ENCODE results near the gene PXK. TPM values are rescaled to one million over a fixed set of nuclear protein-coding genes. Genes with fewer than 3 reads are reported as not detected.

The PXK gene
- total RNA-seq, 3 donors from 2014 or later (not counting 1 experiment from before 2014, with no cell fraction given) = 42.1 to 53.8 (median 48.9) TPM

DNA sequence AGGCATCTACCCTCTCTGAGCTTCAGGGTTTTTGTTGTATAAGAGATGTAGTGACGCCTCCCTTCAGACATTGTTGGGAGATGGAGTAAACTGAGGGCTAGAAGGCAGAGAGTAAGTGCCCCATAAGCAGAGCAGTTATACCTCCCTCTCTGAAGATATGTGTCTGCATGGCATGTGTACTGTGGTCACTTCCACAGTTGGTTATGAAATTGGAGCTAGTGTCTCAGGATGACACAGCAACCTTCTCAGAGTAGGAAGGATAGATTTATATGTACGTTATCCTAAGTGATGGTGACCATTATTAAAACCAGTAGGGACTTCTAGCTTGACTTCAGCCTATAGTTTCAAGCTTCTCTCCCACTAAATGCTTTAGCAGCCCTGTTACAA lies 17.9 kb downstream of the PXK start:
- Mint-ChIP-seq H3K9me3 (no peaks in the 10 kb centered on the region), H3K36me3 (no peaks in the 10 kb centered on the region), H3K4me3 (peak overlapping the region; percentile 80), H3K27ac (peak overlapping the region; percentile 86 to 88), H3K27me3 (ENCODE audit: low read depth in 2 of 2) (no peaks in the 10 kb centered on the region), H3K4me1 (peaks cover 68 to 71% of the 10 kb centered on the region in 2 donors)
- TF ChIP-seq, protein P1, sequence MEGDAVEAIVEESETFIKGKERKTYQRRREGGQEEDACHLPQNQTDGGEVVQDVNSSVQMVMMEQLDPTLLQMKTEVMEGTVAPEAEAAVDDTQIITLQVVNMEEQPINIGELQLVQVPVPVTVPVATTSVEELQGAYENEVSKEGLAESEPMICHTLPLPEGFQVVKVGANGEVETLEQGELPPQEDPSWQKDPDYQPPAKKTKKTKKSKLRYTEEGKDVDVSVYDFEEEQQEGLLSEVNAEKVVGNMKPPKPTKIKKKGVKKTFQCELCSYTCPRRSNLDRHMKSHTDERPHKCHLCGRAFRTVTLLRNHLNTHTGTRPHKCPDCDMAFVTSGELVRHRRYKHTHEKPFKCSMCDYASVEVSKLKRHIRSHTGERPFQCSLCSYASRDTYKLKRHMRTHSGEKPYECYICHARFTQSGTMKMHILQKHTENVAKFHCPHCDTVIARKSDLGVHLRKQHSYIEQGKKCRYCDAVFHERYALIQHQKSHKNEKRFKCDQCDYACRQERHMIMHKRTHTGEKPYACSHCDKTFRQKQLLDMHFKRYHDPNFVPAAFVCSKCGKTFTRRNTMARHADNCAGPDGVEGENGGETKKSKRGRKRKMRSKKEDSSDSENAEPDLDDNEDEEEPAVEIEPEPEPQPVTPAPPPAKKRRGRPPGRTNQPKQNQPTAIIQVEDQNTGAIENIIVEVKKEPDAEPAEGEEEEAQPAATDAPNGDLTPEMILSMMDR (IDR thresholded peaks at IDR 0.05) = no peak
- ATAC-seq (peak in 1 of 3 donors; percentile 48), DNase-seq (no peak)
- no peaks in the 10 kb centered on the region for H3K9me3 ChIP-seq (ENCODE audit: control insufficient read depth, insufficient read depth, low read length)
- peaks cover 53% of the 10 kb centered on the region for H3K4me1 ChIP-seq (ENCODE audit: control insufficient read depth, insufficient read depth, low read length)
- H3K36me3 ChIP-seq (ENCODE audit: control insufficient read depth, insufficient read depth, low read length) = no peaks in the 10 kb centered on the region
- H3K27ac ChIP-seq (ENCODE audit: low read length) = peak overlapping the region; percentile 26
- 92% methylated on average over 1 of the region's 2 CpGs for WGBS (ENCODE audit: insufficient coverage)
- intact Hi-C loops (cut with micrococcal nuclease) = no loop called here
- no peaks in the 10 kb centered on the region for H3K27me3 ChIP-seq (ENCODE audit: control insufficient read depth, insufficient read depth, low read length)
- H3K4me3 ChIP-seq (ENCODE audit: low read length) = no peak overlapping the region

DNA sequence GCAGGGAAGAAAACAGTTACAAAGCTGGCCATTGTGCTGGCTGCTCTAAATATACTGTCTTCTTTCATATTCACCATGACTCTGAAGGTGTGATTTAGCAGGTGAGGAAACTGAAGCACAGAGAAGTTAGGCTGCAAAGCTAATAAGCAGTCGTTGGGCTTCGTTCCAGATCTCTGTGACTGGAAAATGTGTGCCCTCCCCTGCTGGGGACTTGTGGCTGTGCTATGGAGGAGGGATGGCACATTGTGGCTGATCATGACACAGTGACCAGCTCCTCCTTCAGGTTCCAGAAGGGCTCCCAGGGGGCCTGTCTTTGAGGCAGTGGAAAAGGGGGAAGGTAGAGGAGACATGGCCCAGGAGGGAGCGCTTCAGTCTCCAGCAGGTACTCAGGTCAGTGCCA lies 19.2 kb downstream of the PXK start:
- Mint-ChIP-seq H3K4me1 (peaks cover 69 to 71% of the 10 kb centered on the region in 2 donors), H3K9me3 (no peaks in the 10 kb centered on the region), H3K36me3 (no peaks in the 10 kb centered on the region), H3K27ac (peak overlapping the region; percentile 75 to 86), H3K27me3 (ENCODE audit: low read depth in 2 of 2) (no peaks in the 10 kb centered on the region), H3K4me3 (peak overlapping the region; percentile 61)
- no peak for DNase-seq
- TF ChIP-seq, protein P1 (IDR thresholded peaks at IDR 0.05) = no peak
- Histone ChIP-seq H3K27me3 (ENCODE audit: control insufficient read depth, insufficient read depth, low read length) (no peaks in the 10 kb centered on the region), H3K4me3 (ENCODE audit: low read length) (no peak overlapping the region), H3K36me3 (ENCODE audit: control insufficient read depth, insufficient read depth, low read length) (no peaks in the 10 kb centered on the region), H3K27ac (ENCODE audit: low read length) (no peak overlapping the region), H3K9me3 (ENCODE audit: control insufficient read depth, insufficient read depth, low read length) (no peaks in the 10 kb centered on the region), H3K4me1 (ENCODE audit: control insufficient read depth, insufficient read depth, low read length) (peaks cover 65% of the 10 kb centered on the region)
- WGBS (ENCODE audit: insufficient coverage) = 70% methylated on average over 3 of the region's 3 CpGs
- intact Hi-C loops (cut with micrococcal nuclease) = no loop called here
- peak in 1 of 3 donors; percentile 8 for ATAC-seq

DNA sequence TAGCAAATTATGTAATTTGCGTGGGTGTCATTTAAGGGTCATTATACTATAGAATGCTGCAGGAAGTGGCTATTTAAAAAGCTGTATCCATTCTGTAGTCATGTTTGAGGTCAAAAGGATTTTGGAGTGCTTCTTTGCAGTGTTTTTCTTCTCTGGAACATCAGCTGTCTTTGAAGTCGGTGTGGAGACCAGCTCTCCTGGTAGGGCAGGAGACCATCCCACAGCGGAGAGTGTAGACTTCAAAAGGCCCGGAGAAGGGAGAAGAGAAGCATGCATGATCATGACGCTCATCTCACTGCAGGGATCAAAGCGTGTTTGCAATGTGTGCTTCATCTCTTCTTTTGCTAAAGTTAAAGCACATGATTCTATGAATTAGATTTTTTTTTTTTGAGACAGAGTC lies 19.9 kb downstream of the PXK start:
- ATAC-seq = no peak
- H3K27me3 Mint-ChIP-seq (ENCODE audit: low read depth in 2 of 2) = no peaks in the 10 kb centered on the region
- H3K9me3 ChIP-seq (ENCODE audit: control insufficient read depth, insufficient read depth, low read length) = no peaks in the 10 kb centered on the region
- H3K27ac Mint-ChIP-seq = peak overlapping the region; percentile 75 to 86
- peak overlapping the region; percentile 68 for H3K4me3 Mint-ChIP-seq
- DNase-seq = no peak
- H3K27me3 ChIP-seq (ENCODE audit: control insufficient read depth, insufficient read depth, low read length) = no peaks in the 10 kb centered on the region
- peaks cover 71% of the 10 kb centered on the region for H3K4me1 ChIP-seq (ENCODE audit: control insufficient read depth, insufficient read depth, low read length)
- 83% methylated on average over 6 of the region's 6 CpGs for WGBS (ENCODE audit: insufficient coverage)
- no peaks in the 10 kb centered on the region for H3K36me3 ChIP-seq (ENCODE audit: control insufficient read depth, insufficient read depth, low read length)
- intact Hi-C loops (cut with micrococcal nuclease) = no loop called here
- TF ChIP-seq, protein P1 (IDR thresholded peaks at IDR 0.05) = no peak
- H3K9me3 Mint-ChIP-seq = no peaks in the 10 kb centered on the region
- no peak overlapping the region for H3K4me3 ChIP-seq (ENCODE audit: low read length)
- peak overlapping the region; percentile 30 for H3K27ac ChIP-seq (ENCODE audit: low read length)
- peaks cover 71 to 76% of the 10 kb centered on the region in 2 donors for H3K4me1 Mint-ChIP-seq
- H3K36me3 Mint-ChIP-seq = no peaks in the 10 kb centered on the region
